NCI-H146 (cell line): ENCODE results near the gene ASCL3.
"Not testable (repeated sequence)": the region's sequence is repeated elsewhere in the genome, so short reads cannot be mapped to it uniquely, and the experiment has no call there.

Experiments used
- DNase-seq: peaks from one replicate; lab custom pipeline; 2025; lab: John Stamatoyannopoulos, UW

Gene ASCL3

DNA sequence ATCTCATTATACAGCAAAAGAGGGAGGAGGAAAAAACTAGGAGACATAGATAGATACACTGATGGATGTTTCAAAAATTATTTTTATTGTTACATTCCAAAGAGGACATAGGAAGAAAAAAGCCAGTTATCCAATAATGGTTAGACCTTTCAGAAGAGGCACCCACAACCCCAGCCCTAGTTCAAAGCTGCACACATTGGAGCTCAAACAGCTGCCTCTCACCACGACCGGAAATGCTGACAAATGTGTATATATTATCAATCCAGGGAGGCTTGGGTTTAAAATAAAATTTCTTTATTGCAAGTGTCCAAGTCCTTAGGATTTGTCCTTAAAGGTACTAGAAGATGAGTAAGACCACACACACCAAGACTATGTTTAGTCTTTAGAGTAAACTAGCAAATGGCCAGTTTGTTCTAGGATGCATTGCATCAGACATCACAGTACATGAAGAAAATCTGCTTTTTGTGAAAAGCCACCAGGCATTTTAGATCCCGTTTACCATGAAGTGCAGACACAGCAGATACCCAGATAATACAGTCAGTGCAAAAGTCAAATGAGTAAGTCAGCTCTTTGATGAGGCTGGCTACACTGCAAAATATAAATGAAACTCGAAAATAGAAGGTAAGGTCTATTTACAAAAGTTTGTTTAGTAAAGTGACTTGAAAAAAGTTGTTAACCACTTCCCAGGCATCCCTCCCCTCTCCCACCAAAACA lies 4.6 kb upstream of the ASCL3 start:
- no peak for DNase-seq

DNA sequence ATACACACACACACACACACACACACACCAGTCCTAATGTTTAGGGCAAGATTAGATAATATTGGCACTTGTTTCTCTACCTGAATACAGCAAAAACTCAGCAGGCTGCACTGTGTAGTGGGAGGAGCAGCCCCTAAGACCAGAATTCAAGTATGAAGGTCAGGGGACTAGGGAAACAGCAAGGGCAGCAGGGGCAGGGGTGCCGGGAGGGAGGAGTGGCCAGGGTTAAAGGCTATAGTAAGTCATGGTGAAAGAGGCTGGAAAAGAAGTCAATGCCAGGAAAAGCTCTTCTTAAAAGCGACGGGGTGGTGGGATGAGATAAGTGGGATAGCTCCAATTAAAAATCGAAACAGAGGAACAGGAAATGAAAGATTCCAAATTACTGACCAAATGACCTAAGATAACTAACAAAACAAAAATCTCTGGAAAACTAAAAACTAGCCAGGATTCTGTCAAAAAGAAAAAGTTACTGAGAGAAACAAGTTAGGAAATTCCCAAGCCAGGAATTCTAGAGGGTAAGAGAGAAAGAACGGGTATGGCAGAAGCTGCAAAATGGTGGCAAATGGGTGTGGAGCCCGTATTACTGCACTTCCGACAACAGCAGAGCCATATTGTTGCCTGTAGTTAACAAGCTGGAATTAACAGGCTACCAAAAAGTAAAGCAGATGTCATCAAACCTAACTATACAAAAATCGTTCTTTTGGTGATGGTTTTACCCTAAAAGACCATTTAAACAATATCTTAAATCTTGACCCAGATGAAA lies 1.3 kb downstream of the ASCL3 start:
- DNase-seq, result no peak

DNA sequence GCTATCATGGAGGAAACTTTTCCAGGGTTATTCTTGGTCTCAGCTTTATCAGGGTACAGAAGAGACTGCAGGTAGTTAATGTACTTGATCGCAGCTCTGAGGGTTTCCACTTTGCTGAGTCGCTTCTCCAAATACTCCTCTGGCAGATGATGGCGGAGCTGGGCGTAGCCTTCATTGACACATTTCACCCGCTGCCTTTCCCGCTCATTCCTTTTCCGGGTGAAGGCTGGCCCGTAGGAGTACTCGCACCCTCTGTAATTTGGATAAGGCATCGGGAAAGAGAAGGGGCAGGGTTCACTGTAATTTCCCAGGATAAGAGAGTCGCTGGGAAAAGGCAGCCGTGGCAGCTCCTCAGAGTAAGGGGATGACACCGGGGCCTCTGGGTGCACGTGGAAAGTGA lies 5.2 kb downstream of the ASCL3 start:
- no peak for DNase-seq

DNA sequence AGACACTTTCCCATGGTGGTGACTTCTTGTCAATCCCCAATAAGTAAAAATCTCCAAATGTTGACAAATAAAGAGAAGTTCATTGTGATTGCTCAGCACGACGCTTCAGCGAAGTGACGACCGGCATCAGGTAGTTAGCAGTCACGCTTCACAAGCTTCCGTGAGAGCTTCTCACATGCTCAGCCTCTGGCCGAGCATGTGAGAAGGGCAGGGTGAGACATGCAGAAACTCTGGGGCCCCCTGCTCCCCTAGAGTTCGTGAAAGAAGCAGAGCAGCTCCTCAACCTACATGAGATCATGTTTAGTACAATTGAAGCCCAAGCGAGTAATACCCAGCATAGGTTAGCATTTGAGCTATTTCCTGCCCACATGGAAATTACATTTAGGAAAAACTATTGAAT lies 5.7 kb downstream of the ASCL3 start:
- no peak for DNase-seq

DNA sequence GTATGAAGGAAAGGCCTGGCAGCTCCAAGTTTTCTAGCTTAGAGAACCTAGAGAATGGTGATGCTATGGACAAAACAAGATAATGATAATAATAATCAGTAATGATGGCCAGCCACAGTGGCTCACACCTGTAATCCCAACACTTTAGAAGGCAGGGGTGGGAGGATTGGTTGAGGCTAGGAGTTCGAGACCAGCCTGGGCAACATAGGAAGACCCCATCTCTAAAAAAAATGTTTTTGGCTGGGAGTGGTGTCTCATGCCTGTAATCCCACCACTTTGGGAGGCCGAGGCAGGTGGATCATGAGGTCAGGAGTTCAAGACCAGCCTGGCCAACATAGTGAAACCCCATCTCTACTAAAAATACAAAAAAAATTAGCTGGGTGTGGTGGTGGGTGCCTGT lies 7.0 kb downstream of the ASCL3 start:
- DNase-seq, result not testable (repeated sequence)

DNA sequence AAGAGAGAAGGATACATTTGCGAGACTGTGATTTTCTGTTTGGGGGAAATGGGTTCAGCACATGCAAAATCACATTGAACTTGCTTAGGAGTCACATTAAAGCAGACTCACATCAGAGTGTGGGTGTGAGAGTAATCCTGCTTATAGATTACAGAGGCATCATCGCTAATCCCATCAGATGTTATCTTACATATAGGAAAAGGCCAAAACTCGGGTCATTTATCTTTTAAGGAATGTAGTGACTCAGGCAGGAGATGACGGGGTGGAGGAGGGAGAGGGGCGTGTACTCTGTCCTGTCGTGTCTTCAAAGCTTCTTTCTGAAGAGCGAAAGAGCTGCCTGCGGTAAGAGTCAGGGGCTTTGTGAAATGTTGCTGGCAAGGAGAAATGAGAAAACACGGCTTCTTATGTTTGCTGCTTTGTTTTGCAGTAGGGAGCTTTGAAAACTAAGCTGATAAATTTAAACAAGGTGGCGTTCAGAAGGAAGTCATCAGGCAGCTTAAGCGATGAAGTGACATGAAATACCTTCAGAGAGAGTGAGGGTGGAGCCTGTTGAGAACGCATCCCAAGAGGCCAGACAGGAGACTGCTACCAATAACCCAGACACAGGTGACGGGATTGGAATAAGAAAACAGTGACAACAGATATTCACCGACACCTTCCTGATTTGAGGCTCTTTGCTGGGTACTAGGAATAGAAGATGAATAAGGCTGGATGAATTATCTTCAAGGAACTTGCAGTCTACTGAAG lies 7.9 kb downstream of the ASCL3 start:
- DNase-seq, result no peak

DNA sequence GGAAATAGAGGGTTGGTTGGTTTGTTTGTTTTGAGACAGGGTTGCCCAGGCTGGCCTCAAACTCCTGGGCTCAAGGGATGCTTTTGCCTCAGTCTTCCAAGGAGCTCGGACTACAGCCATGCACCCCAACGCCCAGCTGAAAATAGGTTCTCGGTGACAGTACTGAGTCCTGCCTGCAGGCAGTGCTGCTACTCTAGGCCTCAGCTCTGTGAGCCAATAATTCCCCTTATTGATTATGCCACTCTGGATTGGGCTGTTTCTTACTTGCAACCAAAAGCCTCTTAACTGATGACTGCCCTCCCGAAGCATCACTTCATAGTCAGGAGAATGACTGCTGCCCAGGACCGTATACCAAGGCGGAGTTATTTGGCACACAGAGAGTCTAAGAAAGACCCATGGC lies 8.9 kb downstream of the ASCL3 start:
- DNase-seq, result no peak

DNA sequence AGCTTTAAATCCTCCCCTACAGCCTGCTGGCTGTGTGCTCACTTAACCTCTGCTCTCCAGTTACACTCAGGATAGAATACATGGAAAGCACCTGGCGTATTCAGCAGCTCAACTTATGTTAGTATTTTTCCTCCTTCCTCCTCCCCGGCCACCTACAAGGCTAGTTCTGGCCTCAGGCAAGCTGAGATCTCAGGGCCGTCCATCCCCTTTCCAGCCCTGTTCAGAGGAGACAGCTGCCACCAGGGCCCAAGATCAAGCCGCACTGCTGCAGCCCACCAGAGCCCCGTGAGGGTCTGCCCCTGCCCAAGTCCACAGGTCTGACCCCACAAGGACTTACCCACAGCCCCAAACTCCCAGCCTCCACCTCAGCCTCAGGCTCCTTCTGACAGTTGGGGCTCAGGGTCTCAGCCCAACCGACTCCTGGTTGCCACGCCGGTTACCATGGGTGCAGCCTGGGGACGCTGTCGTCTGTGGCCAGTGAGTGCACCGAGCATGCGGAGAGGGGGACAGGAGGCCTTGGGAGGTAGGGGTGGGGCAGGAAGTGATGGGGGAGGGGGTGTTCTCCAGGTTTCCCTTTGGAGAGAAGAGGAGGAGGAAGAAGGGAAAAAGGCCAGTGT lies 10.1 kb downstream of the ASCL3 start, which contains the start of gene C11orf16:
C11orf16 (minus strand) TSS at position 384 of the 617 bp plus-strand sequence. CDS start 639 bp downstream, outside the sequence.
- peak; percentile 38 for DNase-seq

DNA sequence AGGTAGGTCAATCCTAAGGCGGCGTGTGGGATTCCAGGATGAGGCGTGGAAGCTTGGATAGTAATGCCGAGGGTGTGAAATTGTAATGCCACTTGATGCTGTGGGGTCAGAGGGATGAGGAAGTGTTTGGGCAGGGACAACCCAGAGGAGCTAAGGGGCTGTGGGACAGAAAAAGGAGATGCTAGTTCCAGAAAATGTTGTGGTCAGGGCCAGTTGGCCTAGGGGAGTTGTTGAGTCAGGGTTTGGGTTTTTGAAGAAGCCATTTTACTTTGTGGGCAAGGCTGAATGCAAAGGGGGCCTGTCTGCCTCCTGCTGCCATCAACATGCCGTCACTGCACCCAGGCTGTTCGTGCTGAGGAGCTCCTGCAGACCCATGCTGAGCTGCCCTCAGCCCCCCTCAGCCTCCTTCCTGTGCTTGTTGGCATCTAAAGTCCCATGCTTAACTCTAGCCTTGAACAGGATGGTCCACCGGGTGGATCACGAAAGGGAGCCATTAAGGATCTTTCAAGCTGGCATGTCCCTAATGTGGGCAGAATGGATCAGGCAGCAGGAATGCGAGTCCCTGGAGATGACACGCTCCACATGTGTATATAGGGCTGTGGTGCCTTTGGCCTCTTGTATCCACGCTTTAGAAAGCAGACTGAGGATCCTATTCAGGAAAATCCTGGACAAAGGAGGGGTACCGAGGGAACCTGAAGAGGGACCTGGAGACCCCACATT lies 12.2 kb downstream of the ASCL3 start:
- DNase-seq, result no peak

DNA sequence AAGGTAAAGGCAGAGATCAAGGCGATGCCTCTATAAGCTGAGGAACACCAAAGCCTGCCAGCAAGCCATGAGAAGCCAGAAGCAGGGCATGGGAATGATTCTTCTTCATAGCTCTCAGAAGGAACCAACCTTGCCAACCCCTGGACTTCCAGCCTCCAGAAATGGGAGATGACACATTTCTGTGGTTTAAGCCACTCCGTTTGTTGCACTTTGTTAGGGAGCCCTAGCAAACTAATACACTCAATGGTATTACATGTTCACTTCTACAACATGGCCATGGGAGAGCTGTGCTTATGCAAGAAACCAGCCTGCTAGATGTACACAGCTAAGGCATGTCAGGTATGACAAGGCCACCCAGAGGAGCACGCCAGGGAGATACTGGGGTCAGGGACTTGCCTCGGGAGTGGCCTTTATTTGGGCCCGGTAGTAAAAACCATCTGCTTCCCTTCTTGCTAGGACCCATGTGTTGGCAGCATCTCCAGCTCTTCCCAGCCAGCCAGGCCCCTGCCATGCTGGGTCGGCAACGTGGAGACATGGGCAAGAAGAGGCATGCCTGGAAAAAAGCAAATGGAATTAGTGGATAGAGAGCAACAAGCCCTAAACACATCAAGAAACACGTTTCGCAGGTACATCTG lies 13.7 kb downstream of the ASCL3 start:
- no peak for DNase-seq

DNA sequence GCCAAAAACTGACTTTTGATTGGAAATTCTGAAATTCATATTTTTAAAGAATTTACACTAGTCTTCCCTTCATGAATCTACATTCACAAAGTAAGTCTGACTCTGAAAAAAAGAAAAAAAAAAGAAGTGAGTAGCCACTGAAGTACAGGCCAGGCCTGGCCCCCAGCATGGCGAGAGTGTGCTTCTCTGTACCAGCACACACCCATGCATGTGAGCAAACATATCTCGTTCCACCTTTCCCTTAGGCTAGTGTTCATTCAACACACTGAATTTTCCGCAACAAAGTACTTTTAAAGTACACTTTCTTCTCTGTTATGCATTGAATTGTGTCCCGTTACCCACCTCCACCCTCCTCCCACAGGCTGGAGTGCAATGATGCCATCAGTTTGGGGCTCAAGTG lies 14.6 kb downstream of the ASCL3 start:
- no peak for DNase-seq

DNA sequence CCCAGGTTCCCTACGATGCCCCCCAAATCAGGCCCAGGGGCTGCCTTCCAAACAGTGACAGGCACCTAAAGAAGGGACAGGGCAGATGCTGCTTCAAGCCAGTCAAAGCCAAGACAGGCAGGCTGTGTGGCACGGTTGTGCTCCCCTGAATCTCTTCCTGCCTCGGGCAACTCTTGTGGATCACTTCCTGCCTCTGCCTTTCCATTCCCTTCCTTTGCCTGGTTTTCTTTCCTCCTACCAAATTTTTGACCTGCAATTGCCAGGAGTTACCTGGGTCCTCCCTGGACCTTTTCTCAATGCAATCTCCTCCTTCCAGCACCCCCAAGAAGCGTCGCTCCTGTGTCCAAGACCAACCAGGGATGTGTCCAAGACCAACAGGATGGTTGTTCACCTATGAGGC lies 15.6 kb downstream of the ASCL3 start:
- DNase-seq, result no peak

DNA sequence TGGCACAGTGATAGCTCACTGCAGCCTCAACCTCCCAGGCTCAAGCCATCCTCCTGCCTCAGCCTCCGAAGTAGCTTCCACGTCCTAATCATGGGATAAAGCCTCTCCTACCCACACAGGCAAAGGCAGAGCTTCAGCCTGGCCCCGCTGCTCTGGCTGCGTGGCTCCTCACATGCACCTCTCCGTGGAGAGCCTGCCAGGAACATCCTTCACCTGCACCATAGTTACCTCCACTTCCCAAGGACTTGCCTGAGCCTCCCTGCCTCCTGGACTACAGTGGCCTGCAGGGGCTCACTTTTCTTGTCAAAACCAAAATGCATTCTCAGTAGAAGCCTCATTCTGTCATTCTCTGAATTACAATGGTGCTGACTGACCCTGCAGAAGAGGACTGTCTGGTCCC lies 16.6 kb downstream of the ASCL3 start:
- no peak for DNase-seq

DNA sequence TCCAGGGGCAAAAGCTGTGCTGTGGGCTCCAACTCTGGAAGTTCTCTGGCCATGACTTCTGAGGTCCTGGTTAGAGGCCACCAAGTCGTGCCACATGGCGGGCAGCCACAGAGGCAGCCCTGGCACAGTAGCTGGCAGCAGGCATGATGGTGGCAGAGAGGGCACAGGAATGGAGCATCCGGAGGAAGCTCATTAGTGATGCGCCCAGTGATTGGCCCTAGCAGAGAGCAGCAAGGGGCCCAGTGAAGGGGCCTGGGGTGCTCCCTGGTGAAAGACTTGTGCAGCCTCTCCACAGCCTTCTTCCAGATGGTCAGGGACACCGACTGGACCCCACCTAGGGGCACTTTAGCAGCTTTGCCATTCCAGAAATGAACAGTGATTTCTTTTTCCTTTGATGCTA lies 17.1 kb downstream of the ASCL3 start:
- DNase-seq, result no peak

DNA sequence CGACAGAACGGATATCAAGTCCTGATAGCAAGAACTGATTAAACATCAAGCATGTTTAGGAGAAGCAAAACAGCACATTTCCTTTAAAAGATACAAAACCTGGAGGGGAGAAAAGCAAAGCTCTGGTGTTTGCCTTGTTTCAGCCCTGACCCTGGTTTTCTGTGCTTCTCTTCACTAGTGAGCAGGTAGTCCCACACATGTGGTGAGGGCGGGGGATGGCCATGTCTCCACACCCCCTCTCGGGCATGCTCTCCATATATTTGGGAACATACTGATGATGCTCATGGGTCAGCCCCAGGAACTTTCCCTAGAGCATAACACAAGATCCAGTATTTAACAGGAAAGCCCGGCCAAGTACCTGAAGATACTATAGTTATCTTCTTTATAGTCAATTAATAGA lies 20.1 kb downstream of the ASCL3 start:
- DNase-seq, result no peak

DNA sequence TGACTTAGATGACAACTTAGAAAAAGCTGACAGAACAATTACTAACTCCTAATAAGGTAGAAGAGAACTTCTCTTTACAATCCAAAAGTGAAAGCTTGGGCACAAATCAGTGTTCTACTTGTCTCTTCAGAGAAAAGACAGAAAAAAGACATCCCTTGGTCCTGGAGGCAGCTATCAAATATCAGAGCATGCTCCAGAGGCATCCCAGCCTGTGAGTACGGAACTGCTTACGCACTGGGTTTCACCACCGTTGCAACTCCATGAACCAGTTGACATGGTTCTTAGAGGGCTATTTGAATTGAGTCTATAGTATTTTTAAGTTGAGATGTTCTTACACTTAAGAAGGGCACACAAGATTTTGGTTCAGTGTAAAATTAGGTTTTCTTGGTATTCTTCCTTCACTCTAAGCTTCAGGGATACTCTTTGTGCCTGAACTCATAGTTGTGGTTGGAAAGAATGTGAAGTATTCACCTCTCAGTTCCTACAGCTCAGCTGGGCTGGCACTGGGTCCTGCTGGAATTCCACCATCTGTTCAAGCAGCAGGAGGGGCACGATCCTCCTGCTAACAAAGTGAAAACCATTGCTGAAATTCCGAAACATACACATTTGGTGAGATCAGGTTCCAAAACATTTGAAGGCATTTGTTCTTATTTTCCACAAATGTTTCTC lies 25.5 kb downstream of the ASCL3 start:
- DNase-seq, result no peak

DNA sequence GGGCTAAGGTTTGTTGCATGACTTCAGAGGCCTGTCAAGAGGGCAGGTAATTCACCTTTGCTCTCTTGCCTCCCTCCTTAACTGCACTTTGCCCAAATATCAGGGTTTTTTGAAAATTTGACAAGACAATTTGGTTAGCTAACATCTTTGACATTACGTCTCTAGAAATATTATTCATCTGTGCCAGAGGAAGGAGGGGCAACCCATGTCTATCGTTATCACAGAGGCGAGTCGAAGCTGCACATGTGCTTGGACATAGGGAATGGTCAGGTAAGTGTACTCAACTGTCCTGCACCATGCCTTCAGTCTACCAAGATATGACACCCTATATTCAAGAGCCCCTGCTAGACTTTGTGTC lies 28.2 kb downstream of the ASCL3 start:
- DNase-seq, result no peak

DNA sequence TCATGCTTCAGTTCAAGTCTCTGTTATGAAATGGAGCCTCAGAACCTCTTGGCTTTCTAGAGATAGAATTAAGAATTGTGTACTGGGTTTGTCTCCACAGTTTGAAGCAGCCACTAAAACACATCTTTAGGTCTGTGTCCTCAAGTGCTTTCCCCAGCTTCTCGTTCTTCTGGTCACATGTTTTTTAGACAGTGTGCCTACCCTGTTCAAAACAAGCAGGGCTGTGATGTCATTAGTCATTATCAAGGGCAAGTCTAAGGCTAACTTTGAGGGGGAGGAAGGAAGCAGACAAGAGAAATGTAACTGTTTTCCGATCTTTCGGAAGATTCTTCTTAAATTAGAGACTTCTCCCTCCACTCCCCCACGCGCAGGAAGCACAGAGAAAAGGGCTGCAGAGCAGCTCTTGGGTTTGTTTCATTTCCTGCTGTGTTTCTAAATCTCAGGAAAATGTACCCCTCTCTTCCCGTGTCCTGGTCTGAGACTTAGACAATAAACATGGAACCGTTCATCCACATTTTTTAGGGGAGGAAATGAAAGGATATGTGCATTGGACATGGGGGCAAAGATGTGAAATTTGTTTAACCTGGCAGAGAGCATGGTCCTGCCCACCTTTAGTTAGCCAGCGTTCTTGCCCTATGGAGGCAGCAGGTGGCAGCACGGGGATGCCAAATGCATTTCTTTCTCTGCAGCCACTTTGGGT lies 28.7 kb downstream of the ASCL3 start:
- peak; percentile 31 for DNase-seq

DNA sequence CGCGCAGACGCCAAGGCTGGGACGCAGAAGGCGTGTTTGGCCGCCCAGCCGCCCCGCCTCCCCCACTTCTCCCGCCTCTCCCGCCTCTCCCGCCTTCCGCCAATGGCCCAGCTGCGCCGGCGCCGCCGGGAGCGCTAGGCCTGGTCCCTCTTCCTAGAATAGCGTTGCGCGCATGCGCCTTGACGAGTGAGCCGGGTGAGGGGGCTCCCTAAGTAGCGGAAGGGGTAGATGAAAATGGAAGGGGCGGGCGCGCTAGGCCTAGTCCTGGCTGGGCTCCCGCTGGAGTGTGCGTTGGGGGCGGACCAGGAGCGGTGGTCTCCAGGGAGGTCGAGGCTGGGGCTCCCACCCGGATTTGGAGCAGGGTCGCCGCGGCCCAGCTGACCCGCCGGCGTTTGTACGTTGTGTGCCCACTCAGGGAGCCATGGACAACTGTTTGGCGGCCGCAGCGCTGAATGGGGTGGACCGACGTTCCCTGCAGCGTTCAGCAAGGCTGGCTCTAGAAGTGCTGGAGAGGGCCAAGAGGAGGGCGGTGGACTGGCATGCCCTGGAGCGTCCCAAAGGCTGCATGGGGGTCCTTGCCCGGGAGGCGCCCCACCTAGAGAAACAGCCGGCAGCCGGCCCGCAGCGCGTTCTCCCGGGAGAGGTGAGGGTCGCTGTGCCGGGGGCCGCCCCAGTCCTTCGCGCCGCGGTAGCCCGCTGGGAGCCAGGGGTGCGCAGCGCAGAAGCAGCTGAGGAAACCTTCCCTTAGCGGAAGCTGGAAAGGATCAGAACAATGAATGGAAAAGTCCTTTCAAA lies 31.6 kb downstream of the ASCL3 start, which contains the start of gene AKIP1:
AKIP1 (plus strand) TSS at position 161 of the 795 bp plus-strand sequence; CDS start at position 422, 261 bp downstream.
- peak; percentile 97 for DNase-seq
